Measurements from ENCODE around the gene MTA3.

MTA3 gene

GRCh38 chr2:42786561-42787345, 218.3 kb downstream of the MTA3 start:
- no peak for DNase-seq (ENCODE audit: low read depth in 2 of 2)

- no peak for DNase-seq (ENCODE audit: low read depth in 2 of 2)
These were observed 219.0 kb downstream of the MTA3 start for GRCh38 chr2:42787424-42787787.

- DNase-seq (ENCODE audit: low read depth in 2 of 2), result no peak
These were observed 219.5 kb downstream of the MTA3 start for GRCh38 chr2:42787788-42788477.

- no peak for DNase-seq (ENCODE audit: low read depth in 2 of 2)
These were observed 220.0 kb downstream of the MTA3 start for GRCh38 chr2:42788478-42788793.

GRCh38 chr2:42788882-42789281, 220.4 kb downstream of the MTA3 start:
- DNase-seq (ENCODE audit: low read depth in 2 of 2), result no peak

- DNase-seq (ENCODE audit: low read depth in 2 of 2), result no peak
These were observed 221.3 kb downstream of the MTA3 start for GRCh38 chr2:42789751-42790150.

- no peak for DNase-seq (ENCODE audit: low read depth in 2 of 2)
These were observed 223.2 kb downstream of the MTA3 start for GRCh38 chr2:42791606-42792005.

- no peak for DNase-seq (ENCODE audit: low read depth in 2 of 2)
These were observed 223.7 kb downstream of the MTA3 start for GRCh38 chr2:42792087-42792582.

GRCh38 chr2:42792583-42793333, 224.3 kb downstream of the MTA3 start, which contains the start of gene HAAO:
TSS of gene HAAO (minus strand) at chr2:42792583. CDS start at chr2:42792536, 47 bp downstream.
- DNase-seq (ENCODE audit: low read depth in 2 of 2), result no peak

- no peak for DNase-seq (ENCODE audit: low read depth in 2 of 2)
These were observed 225.2 kb downstream of the MTA3 start for GRCh38 chr2:42793334-42794270.

- DNase-seq (ENCODE audit: low read depth in 2 of 2), result no peak
These were observed 226.0 kb downstream of the MTA3 start for GRCh38 chr2:42794271-42795046.

GRCh38 chr2:42795275-42795674, 226.8 kb downstream of the MTA3 start:
- DNase-seq (ENCODE audit: low read depth in 2 of 2), result no peak

- no peak for DNase-seq (ENCODE audit: low read depth in 2 of 2)
These were observed 227.4 kb downstream of the MTA3 start for GRCh38 chr2:42795841-42796301.

GRCh38 chr2:42796427-42797248, 228.2 kb downstream of the MTA3 start:
- no peak for DNase-seq (ENCODE audit: low read depth in 2 of 2)

GRCh38 chr2:42797281-42797680, 228.8 kb downstream of the MTA3 start:
- DNase-seq (ENCODE audit: low read depth in 2 of 2), result no peak

- no peak for DNase-seq (ENCODE audit: low read depth in 2 of 2)
These were observed 231.4 kb downstream of the MTA3 start for GRCh38 chr2:42799881-42800280.

GRCh38 chr2:42800461-42800962, 232.1 kb downstream of the MTA3 start:
- DNase-seq (ENCODE audit: low read depth in 2 of 2), result no peak

- no peak for DNase-seq (ENCODE audit: low read depth in 2 of 2)
These were observed 232.5 kb downstream of the MTA3 start for GRCh38 chr2:42800981-42801380.

GRCh38 chr2:42801381-42801780, 232.9 kb downstream of the MTA3 start:
- no peak for DNase-seq (ENCODE audit: low read depth in 2 of 2)

Data from stimulated activated CD8-positive, alpha-beta memory T cell treated with anti-CD3 and anti-CD28 coated beads, Interleukin-15, amount 100 ng/mL, for 48 hours (primary cell).